Choroid plexus epithelial cell (primary cell): ENCODE data around the gene LAS1L.

Experiments
- DNase-seq: peaks from one replicate; pipeline ENCODE4 v3.0.0-alpha.2; 2010; ENCODE audit warnings: low read depth
- H3K4me3 ChIP-seq: 2 replicates; pipeline ENCODE4 v1.5.1; 2011; ENCODE audit warnings: low read depth, mild to moderate bottlenecking, control low read depth, low read length, moderate library complexity
- TF ChIP-seq, protein P1 (sequence below): conservative IDR thresholded peaks from 2 replicates; pipeline ENCODE4 v1.5.1; 2011; ENCODE audit warnings: low read depth, mild to moderate bottlenecking, control low read depth, inconsistent platforms, low read length, moderate library complexity

The LAS1L gene

DNA sequence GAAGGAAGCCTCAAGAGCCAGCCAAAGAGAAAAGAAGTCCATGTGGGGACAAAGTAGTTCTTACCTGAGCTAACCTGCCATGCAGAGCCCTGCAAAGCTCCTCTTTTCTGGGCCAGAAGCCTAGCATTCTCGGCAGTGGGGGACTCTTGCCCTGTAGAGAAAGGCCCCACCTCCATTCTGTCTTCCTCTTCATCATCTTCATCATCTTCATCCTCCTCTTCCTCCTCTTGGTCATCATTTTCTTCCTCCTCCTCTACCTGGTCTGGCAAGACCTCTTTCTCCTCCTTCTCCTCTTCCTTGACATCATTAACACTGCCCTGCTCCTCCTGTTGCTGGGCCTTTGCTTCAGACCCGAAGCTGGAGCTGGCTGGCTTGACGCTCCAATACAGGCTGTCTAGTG is 16.7 kb downstream of the LAS1L start:
- DNase-seq = no peak
- TF ChIP-seq, protein P1, sequence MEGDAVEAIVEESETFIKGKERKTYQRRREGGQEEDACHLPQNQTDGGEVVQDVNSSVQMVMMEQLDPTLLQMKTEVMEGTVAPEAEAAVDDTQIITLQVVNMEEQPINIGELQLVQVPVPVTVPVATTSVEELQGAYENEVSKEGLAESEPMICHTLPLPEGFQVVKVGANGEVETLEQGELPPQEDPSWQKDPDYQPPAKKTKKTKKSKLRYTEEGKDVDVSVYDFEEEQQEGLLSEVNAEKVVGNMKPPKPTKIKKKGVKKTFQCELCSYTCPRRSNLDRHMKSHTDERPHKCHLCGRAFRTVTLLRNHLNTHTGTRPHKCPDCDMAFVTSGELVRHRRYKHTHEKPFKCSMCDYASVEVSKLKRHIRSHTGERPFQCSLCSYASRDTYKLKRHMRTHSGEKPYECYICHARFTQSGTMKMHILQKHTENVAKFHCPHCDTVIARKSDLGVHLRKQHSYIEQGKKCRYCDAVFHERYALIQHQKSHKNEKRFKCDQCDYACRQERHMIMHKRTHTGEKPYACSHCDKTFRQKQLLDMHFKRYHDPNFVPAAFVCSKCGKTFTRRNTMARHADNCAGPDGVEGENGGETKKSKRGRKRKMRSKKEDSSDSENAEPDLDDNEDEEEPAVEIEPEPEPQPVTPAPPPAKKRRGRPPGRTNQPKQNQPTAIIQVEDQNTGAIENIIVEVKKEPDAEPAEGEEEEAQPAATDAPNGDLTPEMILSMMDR = no peak
- no peak overlapping the region for H3K4me3 ChIP-seq

DNA sequence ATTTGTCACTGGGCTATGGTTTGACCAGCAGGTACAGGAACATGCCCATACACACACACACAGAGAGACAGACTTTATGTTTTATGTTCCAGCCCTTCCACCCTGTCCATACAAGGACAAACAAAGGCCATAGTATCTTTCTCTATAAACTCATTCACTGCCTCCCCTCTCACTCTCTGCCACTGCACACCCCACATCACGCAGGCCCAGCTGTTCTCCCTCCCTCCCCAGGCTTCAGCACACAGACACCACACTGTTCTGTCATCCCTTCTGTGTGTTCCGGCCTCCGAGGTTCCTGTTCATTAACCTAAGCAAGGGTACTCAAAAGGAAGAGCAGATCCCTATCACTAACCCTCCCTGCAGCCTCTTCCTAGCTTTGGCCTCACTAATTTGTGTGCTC is 17.8 kb downstream of the LAS1L start:
- TF ChIP-seq, protein P1 = no peak
- no peak overlapping the region for H3K4me3 ChIP-seq
- DNase-seq = no peak

DNA sequence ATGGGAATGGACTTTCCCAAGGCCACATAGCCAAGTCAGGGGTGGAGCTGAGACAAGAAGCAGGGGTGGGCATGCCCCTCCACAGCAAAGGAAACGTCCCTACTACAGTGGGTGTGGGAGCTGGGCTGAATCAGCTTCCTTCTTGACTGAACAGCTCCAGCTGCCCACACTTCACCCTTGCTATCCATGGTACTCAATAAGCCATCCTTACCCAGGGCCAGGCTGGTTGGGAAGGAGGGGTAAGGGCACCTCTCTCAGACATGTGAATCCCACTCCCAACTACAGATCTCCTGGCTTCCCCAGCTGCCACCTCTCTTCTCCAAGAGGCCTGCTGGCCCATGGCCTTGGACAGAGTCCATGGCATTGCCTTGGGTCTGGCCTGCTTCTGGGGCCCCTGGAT is 21.0 kb downstream of the LAS1L start:
- no peak overlapping the region for H3K4me3 ChIP-seq
- TF ChIP-seq, protein P1 = no peak
- DNase-seq = no peak

DNA sequence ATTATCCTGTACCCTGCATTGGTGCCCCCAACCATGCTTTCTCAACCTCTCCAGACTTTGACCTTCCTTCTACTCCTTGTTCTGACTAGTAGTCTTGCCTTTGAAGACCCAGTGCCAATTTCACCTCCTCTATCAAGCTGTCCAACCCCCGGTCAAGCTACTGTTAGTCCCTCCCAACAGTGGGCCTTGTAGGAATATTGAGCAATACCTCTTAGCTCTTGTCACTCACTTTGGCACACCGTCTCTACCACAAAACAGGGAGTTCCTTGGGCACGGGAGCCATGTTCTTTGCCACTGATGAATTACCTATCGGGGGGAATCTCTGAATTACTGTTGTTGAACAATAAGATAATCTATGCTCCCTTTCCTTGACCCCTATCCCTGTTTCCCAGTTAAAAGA is 25.2 kb downstream of the LAS1L start:
- no peak overlapping the region for H3K4me3 ChIP-seq
- TF ChIP-seq, protein P1 = no peak
- DNase-seq = no peak

DNA sequence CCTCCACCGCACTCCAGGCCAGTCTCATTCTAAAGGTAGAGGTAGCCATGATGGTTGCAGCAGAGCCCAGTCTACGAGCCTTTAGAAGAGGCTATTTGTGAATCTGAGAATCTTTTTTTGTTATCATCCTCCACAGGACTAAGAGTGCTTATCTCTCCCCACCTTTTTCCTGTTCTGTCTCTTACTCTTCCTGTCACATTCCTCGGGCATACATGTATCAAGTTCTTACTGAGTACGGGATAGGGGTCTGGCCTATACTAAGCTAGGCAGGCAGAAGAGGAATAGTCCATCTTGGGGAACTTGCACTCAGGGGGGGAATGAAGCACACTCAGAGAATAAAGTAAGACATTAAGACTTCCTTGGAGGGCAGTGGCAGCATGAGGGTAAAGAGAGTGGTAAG is 25.7 kb downstream of the LAS1L start:
- TF ChIP-seq, protein P1 = no peak
- DNase-seq = no peak
- H3K4me3 ChIP-seq = no peak overlapping the region

DNA sequence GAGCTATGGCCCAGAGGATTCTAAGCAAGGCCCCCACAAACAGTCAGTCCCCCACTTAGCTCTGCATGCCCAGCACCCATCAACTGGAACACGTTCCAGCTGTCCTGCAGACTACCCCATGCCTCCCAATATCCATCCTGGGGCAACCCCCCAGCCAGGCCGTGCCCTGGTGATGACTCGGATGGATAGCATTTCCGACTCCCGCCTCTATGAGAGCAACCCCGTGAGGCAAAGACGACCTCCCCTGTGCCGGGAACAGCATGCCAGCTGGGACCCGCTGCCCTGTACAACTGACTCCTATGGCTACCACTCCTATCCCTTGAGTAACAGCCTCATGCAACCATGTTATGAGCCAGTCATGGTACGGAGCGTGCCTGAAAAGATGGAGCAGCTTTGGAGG is 32.0 kb downstream of the LAS1L start:
- TF ChIP-seq, protein P1 = no peak
- H3K4me3 ChIP-seq = no peak overlapping the region
- DNase-seq = no peak

DNA sequence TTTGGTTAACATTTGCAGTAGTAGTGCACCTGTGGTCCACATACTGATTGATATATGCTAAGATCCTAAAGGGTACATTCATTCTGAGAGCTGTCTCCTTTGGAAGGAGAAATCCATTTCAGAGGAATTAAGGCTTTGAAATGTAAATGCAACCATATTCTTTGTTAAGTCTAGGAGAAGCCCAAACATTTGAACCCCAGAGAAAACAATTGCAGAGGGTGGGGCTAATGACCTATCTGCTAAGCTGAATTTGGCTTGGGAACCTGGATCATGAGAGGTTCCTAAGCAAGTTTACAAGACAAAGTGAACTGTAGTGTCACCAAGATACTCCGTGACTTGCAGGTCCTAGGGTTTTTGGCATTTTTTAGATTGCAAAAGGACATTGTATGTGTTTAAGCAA is 41.2 kb downstream of the LAS1L start:
- TF ChIP-seq, protein P1 = no peak
- DNase-seq = no peak
- no peak overlapping the region for H3K4me3 ChIP-seq
